Activated CD4-positive, alpha-beta T cell treated with anti-CD3 and anti-CD28 coated beads, Interleukin-10, Interleukin-2, amounts not matched to agents 100 ng/mL and 50 ng/mL, durations not matched to agents 16 hours and 8 hours (primary cell): ENCODE data around the gene FCN2.

Source experiments
- DNase-seq: peaks from one replicate; pipeline ENCODE4 v3.0.0-alpha.2; 2020

FCN2 gene

GRCh38 chr9:134880484-134881312 lies at the start of gene FCN2:
TSS of gene FCN2 (plus strand) at chr9:134880810. CDS start at chr9:134880822, 12 bp downstream.
- DNase-seq: no peak

- no peak for DNase-seq
These were observed 49.5 kb upstream of the FCN2 start for GRCh38 chr9:134830926-134831720.

GRCh38 chr9:134832471-134832870 lies 48.1 kb upstream of the FCN2 start:
- no peak for DNase-seq

GRCh38 chr9:134833294-134833880 lies 47.2 kb upstream of the FCN2 start:
- no peak for DNase-seq

- no peak for DNase-seq
These were observed 46.2 kb upstream of the FCN2 start for GRCh38 chr9:134834217-134834956.

GRCh38 chr9:134834957-134835419 lies 45.6 kb upstream of the FCN2 start:
- no peak for DNase-seq

- DNase-seq: no peak
These were observed 45.2 kb upstream of the FCN2 start for GRCh38 chr9:134835448-134835847.

- no peak for DNase-seq
These were observed 44.6 kb upstream of the FCN2 start for GRCh38 chr9:134835987-134836386.

GRCh38 chr9:134836406-134836970 lies 44.1 kb upstream of the FCN2 start:
- no peak for DNase-seq

- DNase-seq: no peak
These were observed 43.1 kb upstream of the FCN2 start for GRCh38 chr9:134837529-134837928.

- no peak for DNase-seq
These were observed 41.8 kb upstream of the FCN2 start for GRCh38 chr9:134838651-134839454.

- no peak for DNase-seq
These were observed 41.0 kb upstream of the FCN2 start for GRCh38 chr9:134839455-134840125.

GRCh38 chr9:134840511-134840910 lies 40.1 kb upstream of the FCN2 start:
- DNase-seq: no peak

- no peak for DNase-seq
These were observed 39.3 kb upstream of the FCN2 start for GRCh38 chr9:134841180-134841904.

- DNase-seq: no peak
These were observed 38.3 kb upstream of the FCN2 start for GRCh38 chr9:134842321-134842720.

GRCh38 chr9:134843740-134844139 lies 36.9 kb upstream of the FCN2 start:
- no peak for DNase-seq

GRCh38 chr9:134844821-134845220 lies 35.8 kb upstream of the FCN2 start:
- no peak for DNase-seq

GRCh38 chr9:134846187-134846586 lies 34.4 kb upstream of the FCN2 start:
- no peak for DNase-seq

- no peak for DNase-seq
These were observed 33.9 kb upstream of the FCN2 start for GRCh38 chr9:134846699-134847098.

GRCh38 chr9:134847138-134847537 lies 33.5 kb upstream of the FCN2 start:
- DNase-seq: no peak
